Measurements from ENCODE around the gene FAAP100. TPM values are rescaled to one million over a fixed set of nuclear protein-coding genes. Genes with fewer than 3 reads are reported as not detected.

FAAP100 gene
- polyA plus RNA-seq, 1 of the 3 experiments (the other 2 are of a cell fraction): 18.9 TPM

- Histone ChIP-seq H2AFZ (ENCODE audit: low read depth) (no peak overlapping the region), H4K20me1 (ENCODE audit: insufficient read depth) (peaks cover 5% of the 10 kb centered on the region), H3K4me1 (ENCODE audit: control insufficient read depth in 1 of 2, insufficient read depth in 2 of 2, low read depth in 1 of 2, low read length in 1 of 2) (peaks cover 28 to 39% of the 10 kb centered on the region in 2 experiments), H3K4me3 (ENCODE audit: low read depth in 2 of 2, low read length in 1 of 2) (no peak overlapping the region), H3K9me3 (no peaks in the 10 kb centered on the region), H3K9ac (no peak overlapping the region), H3K9me2 (no peaks in the 10 kb centered on the region), H3K4me2 (no peak overlapping the region), H3K27ac (ENCODE audit: low read depth in 2 of 2, low read length in 1 of 2) (no peak overlapping the region; a peak in 1 of 4 replicates), H3F3A (replicated peaks; ENCODE audit: insufficient read depth) (peaks cover 26% of the 10 kb centered on the region), H3K27me3 (ENCODE audit: insufficient read depth) (no peaks in the 10 kb centered on the region), H3K36me3 (replicated peaks in 1 of 2; ENCODE audit: control insufficient read depth in 1 of 2, insufficient read depth in 2 of 2, low read length in 1 of 2) (peaks cover 45 to 68% of the 10 kb centered on the region in 2 experiments), H3K79me2 (ENCODE audit: insufficient read depth) (peaks cover 63% of the 10 kb centered on the region)
- no peak for DNase-seq
- TF ChIP-seq NFIC (IDR thresholded peaks at IDR 0.05; ENCODE audit: borderline replicate concordance) (no peak), CHD2 (IDR thresholded peaks at IDR 0.05; ENCODE audit: low read length, partially characterized antibody) (no peak), NRF1 (IDR thresholded peaks at IDR 0.05; ENCODE audit: low read depth, low read length) (no peak), MAX (IDR thresholded peaks at IDR 0.05; ENCODE audit: low read depth) (no peak), POLR2AphosphoS5 (IDR thresholded peaks at IDR 0.05; ENCODE audit: low read depth, low read length) (no peak), RCOR1 (IDR thresholded peaks at IDR 0.05; ENCODE audit: low read length) (no peak), RFX5 (IDR thresholded peaks at IDR 0.05; ENCODE audit: low read length) (no peak), PBX3 (IDR thresholded peaks at IDR 0.05) (no peak), ELF1 (IDR thresholded peaks at IDR 0.05) (no peak), RXRA (IDR thresholded peaks at IDR 0.05; ENCODE audit: borderline replicate concordance, low read depth) (no peak), JUND (IDR thresholded peaks at IDR 0.05) (no peak), EZH2phosphoT487 (IDR thresholded peaks at IDR 0.05; ENCODE audit: borderline replicate concordance, low read depth) (no peak), SMC3 (IDR thresholded peaks at IDR 0.05; ENCODE audit: low read depth, low read length) (no peak)
- 88% methylated on average over 6 of the region's 8 CpGs for WGBS (ENCODE audit: low lambda C conversion rate)
- POLR2A ChIA-PET: no interaction called here
- CTCF ChIA-PET: interaction anchor here (1.1 to 4.0 kb wide), 4 partner anchors 11 to 134 kb away, joined by 3 to 23 read pairs (median 5); no protein-coding TSS in a partner anchor
These were observed 22.4 kb upstream of the FAAP100 start for GRCh38 chr17:81574643-81574956.

- H3K9me3 ChIP-seq: no peaks in the 10 kb centered on the region
- H3K4me3 ChIP-seq (ENCODE audit: low read depth in 2 of 2, low read length in 1 of 2): no peak overlapping the region
- no peak overlapping the region for H3K9ac ChIP-seq
- H3K4me2 ChIP-seq: no peak overlapping the region
- peaks cover 31% of the 10 kb centered on the region for H3F3A ChIP-seq (replicated peaks; ENCODE audit: insufficient read depth)
- DNase-seq: peak; percentile 65
- H3K79me2 ChIP-seq (ENCODE audit: insufficient read depth): peaks cover 61% of the 10 kb centered on the region
- H2AFZ ChIP-seq (ENCODE audit: low read depth): no peak overlapping the region
- H3K27ac ChIP-seq (ENCODE audit: low read depth in 2 of 2, low read length in 1 of 2): peak overlapping the region in 1 of 2 experiments; percentile 41; a peak in 1 of 4 replicates
- peaks cover 28 to 37% of the 10 kb centered on the region in 2 experiments for H3K4me1 ChIP-seq (ENCODE audit: control insufficient read depth in 1 of 2, insufficient read depth in 2 of 2, low read depth in 1 of 2, low read length in 1 of 2)
- ChIA-PET POLR2A (no interaction called here), CTCF (interaction anchor here (1.0 to 4.0 kb wide), 5 partner anchors 8 to 133 kb away, joined by 3 to 23 read pairs (median 4); no protein-coding TSS in a partner anchor)
- WGBS (ENCODE audit: low lambda C conversion rate): 90% methylated on average over 17 of the region's 17 CpGs
- H3K9me2 ChIP-seq: no peaks in the 10 kb centered on the region
- H3K36me3 ChIP-seq (replicated peaks in 1 of 2; ENCODE audit: control insufficient read depth in 1 of 2, insufficient read depth in 2 of 2, low read length in 1 of 2): peaks cover 51 to 68% of the 10 kb centered on the region in 2 experiments
- no peaks in the 10 kb centered on the region for H3K27me3 ChIP-seq (ENCODE audit: insufficient read depth)
- H4K20me1 ChIP-seq (ENCODE audit: insufficient read depth): peaks cover 5% of the 10 kb centered on the region
- TF ChIP-seq TAF1 (IDR thresholded peaks at IDR 0.05; ENCODE audit: borderline replicate concordance, low read depth, low read length): no peak
- no peak for TF ChIP-seq RXRA (IDR thresholded peaks at IDR 0.05; ENCODE audit: borderline replicate concordance, low read depth)
- 0 out of 2 replicates have a peak, but pooled peaks have one; percentile 6 for TF ChIP-seq CTCF (IDR thresholded peaks at IDR 0.05)
- TF ChIP-seq POLR2AphosphoS5 (IDR thresholded peaks at IDR 0.05; ENCODE audit: low read depth, low read length): no peak
- TF ChIP-seq REST (IDR thresholded peaks at IDR 0.05; ENCODE audit: low read depth, low read length): no peak
- TF ChIP-seq TCF12 (IDR thresholded peaks at IDR 0.05): peak; percentile 28; the same call in 1 of the 2 replicates
- no peak for TF ChIP-seq MEF2A (IDR thresholded peaks at IDR 0.05; ENCODE audit: borderline replicate concordance, low read depth)
- TF ChIP-seq MXI1 (IDR thresholded peaks at IDR 0.05; ENCODE audit: low read depth, low read length): 0 out of 2 replicates have a peak, but pooled peaks have one; percentile 11
- peak; percentile 92 for TF ChIP-seq RCOR1 (IDR thresholded peaks at IDR 0.05; ENCODE audit: low read length)
- peak in 1 of 2 experiments; percentile 85; a peak in 2 of 4 replicates for TF ChIP-seq EP300 (IDR thresholded peaks at IDR 0.05; ENCODE audit: borderline replicate concordance in 1 of 2, low read depth in 1 of 2, low read length in 1 of 2)
- TF ChIP-seq GABPA (IDR thresholded peaks at IDR 0.05; ENCODE audit: low read depth): no peak
These were observed 21.9 kb upstream of the FAAP100 start for GRCh38 chr17:81573794-81574642.
